Activated T-cell treated with anti-CD3 and anti-CD28 coated beads for 4 hours (primary cell): Measurements from ENCODE around the gene BROX.
"Not testable (repeated sequence)": the region's sequence is repeated elsewhere in the genome, so short reads cannot be mapped to it uniquely, and the experiment has no call there.

Source experiments
- DNase-seq: peaks from one replicate; pipeline ENCODE4 v3.0.0-alpha.2; 2020

The BROX gene

GRCh38 chr1:222732216-222733159 lies 20.1 kb downstream of the BROX start:
- DNase-seq: no peak

- no peak for DNase-seq
Measured at GRCh38 chr1:222734740-222735139, 22.4 kb downstream of the BROX start.

GRCh38 chr1:222736470-222736869 lies 24.1 kb downstream of the BROX start:
- DNase-seq: no peak

GRCh38 chr1:222736972-222737371 lies 24.6 kb downstream of the BROX start, which contains the start of gene FAM177B:
TSS of gene FAM177B (plus strand) at chr1:222737202. CDS start at chr1:222746546, 9,344 bp downstream.
- DNase-seq: no peak

GRCh38 chr1:222739465-222739864 lies 27.1 kb downstream of the BROX start:
- no peak for DNase-seq

- DNase-seq: no peak
Measured at GRCh38 chr1:222739929-222740328, 27.6 kb downstream of the BROX start.

- DNase-seq: not testable (repeated sequence)
Measured at GRCh38 chr1:222741630-222742457, 29.5 kb downstream of the BROX start.

GRCh38 chr1:222749927-222750326 lies 37.6 kb downstream of the BROX start:
- DNase-seq: no peak

GRCh38 chr1:222750651-222751050 lies 38.3 kb downstream of the BROX start:
- no peak for DNase-seq

- DNase-seq: no peak
Measured at GRCh38 chr1:222751255-222751654, 38.9 kb downstream of the BROX start.

- no peak for DNase-seq
Measured at GRCh38 chr1:222754366-222755139, 42.2 kb downstream of the BROX start.

GRCh38 chr1:222757646-222758268 lies 45.4 kb downstream of the BROX start:
- no peak for DNase-seq

- no peak for DNase-seq
Measured at GRCh38 chr1:222759451-222760035, 47.2 kb downstream of the BROX start.

- no peak for DNase-seq
Measured at GRCh38 chr1:222761083-222761482, 48.7 kb downstream of the BROX start.

GRCh38 chr1:222762178-222762577 lies 49.8 kb downstream of the BROX start:
- not testable (repeated sequence) for DNase-seq

- no peak for DNase-seq
Measured at GRCh38 chr1:222767152-222767571, 54.8 kb downstream of the BROX start.

GRCh38 chr1:222768592-222768991 lies 56.2 kb downstream of the BROX start:
- no peak for DNase-seq

- DNase-seq: no peak
Measured at GRCh38 chr1:222769181-222769580, 56.8 kb downstream of the BROX start.

GRCh38 chr1:222769971-222770620 lies 57.7 kb downstream of the BROX start:
- no peak for DNase-seq

- no peak for DNase-seq
Measured at GRCh38 chr1:222772996-222773379, 60.6 kb downstream of the BROX start.

GRCh38 chr1:222777463-222777862 lies 65.1 kb downstream of the BROX start:
- no peak for DNase-seq
